Left hindlimb (tissue), 1 donor: ENCODE measurements around the gene SKAP2.

Experiments
- DNase-seq: peaks from one replicate; pipeline ENCODE4 v3.0.0-alpha.2; 2018

Gene SKAP2

DNA sequence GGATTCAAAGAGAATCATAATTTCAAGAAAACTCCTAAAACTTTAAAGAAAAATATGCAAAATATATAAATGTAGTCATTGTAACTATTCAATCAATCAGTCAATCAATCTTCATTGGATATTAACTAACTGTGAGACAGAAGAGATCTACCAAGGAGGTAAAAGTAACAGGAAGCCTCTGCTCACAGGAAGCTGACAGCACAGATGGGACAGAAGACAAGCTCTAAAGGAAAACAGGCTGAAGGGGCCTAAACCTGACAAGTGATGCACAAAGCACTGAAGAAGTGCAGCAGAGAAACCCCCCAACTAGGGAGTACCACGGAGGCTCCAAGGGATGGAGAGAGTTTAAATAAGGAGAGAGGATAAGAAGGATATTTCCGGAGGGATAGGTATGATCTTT lies 173.0 kb downstream of the SKAP2 start:
- no peak for DNase-seq

GRCh38 chr7:26690135-26690805 lies 174.1 kb downstream of the SKAP2 start:
- no peak for DNase-seq

- DNase-seq: no peak
Measured at GRCh38 chr7:26688936-26689506, 175.4 kb downstream of the SKAP2 start.

- no peak for DNase-seq
Measured at GRCh38 chr7:26688388-26688787, 176.0 kb downstream of the SKAP2 start.

- no peak for DNase-seq
Measured at GRCh38 chr7:26687032-26687431, 177.4 kb downstream of the SKAP2 start.

DNA sequence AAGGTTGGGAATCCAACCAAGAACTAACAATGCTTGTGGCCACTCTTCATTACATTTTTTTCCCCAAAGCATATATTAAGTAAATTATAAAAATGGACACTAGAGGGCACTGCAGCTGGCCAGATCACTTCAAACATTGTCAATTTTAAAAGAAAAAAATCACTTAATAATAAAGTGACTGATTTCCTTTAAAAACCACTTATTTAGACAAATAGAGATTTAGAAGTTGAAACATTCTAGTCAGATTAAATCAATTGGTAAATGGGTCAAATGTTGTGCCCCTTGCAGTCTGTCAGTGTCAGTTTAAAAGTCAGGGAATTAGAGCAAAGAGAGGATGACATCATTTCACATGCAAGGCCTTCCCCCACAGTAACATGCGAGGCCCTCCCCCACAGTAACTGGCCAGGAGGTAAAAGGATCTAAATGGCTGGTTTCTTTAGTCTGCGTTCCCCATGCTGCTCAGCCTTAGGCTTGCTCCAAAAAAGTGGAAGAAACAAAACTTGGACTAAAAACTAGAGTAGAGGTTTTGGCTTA lies 177.9 kb downstream of the SKAP2 start:
- peak; percentile 78 for DNase-seq

- DNase-seq: no peak
Measured at GRCh38 chr7:26685606-26686005, 178.8 kb downstream of the SKAP2 start.

- DNase-seq: no peak
Measured at GRCh38 chr7:26684447-26684846, 179.9 kb downstream of the SKAP2 start.

- DNase-seq: no peak
Measured at GRCh38 chr7:26683277-26683676, 181.1 kb downstream of the SKAP2 start.

DNA sequence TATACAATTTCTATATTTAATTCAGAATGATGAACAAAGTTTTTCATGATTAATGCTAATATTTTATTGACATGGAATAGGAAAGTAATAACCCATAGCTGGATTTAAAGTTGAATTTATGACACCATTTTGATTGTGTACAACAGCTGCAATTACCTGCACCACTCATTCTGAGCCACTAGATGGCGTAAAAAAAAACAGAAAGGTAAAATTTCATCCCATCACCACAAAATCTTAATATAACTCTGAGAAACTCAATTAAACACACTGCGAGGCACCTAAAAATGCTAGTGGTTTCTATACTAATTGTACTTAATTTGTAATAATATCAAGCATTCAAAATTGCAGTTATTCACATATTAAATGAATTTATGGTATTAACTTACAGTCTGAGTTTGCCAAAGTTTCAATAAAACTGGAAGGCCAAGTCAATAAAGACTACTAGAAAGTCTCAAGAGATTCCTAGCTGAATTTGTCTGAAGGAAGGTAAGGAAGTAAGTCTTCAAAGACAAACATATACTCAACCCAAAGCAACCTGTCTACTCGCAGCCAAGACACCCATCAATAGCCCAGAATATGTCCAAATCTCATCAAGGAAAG lies 182.5 kb downstream of the SKAP2 start:
- DNase-seq: no peak

GRCh38 chr7:26680587-26680986 lies 183.8 kb downstream of the SKAP2 start:
- no peak for DNase-seq

DNA sequence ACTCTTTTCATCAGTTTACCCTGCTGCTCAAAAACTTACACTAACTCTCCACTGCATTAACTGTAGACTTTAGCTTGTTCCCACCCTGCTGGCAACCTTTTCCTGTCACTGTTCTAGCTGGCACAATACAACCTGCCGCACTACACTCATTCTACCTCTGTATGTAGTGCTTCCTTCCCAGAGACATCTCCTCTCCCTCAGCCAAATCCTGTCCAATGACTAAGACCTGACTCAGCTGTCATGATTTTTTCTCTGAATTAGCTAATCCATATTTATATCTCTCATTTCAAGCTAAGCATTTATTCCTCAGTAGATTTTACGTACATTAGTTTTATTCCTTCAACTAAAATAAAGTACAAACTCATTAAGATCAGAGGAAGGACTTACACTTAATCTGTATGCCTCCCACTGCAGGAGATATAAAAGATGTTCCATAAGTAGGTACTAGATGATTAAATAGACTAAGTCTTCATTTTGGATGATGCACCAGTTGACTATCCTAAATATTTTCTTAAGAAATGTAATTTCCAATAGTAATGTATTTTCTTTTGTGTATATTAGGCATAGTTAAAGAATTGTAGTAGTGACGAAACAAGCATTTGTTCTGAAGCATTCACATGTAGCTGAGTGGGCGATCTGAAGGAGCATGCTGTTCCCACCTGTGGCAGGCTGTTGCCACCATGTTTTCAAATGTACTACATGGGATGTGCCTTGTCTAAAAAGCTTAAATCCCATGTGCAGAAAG lies 189.1 kb downstream of the SKAP2 start:
- DNase-seq: no peak

- DNase-seq: no peak
Measured at GRCh38 chr7:26673858-26674257, 190.5 kb downstream of the SKAP2 start.

GRCh38 chr7:26673271-26673670 lies 191.1 kb downstream of the SKAP2 start:
- no peak for DNase-seq

- DNase-seq: no peak
Measured at GRCh38 chr7:26670841-26671240, 193.5 kb downstream of the SKAP2 start.

- no peak for DNase-seq
Measured at GRCh38 chr7:26670290-26670689, 194.1 kb downstream of the SKAP2 start.

DNA sequence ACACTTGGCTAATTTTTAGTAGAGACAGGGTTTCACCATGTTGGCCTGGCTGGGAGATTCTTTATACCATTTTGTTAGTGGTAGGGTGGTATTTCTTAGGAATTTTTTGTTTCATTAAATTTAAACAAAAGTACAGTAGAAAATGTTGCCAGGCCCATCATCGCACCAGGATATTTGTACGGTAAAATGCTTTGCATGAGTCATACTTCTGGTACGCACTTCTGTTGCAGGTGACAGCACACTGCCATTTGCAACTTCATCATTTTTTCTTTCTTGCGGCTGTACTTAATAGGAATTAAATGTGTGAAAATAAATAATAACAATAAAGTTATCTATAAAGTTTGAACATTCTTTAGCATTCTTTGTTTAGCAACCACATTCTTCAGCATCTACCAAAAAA lies 195.6 kb downstream of the SKAP2 start:
- DNase-seq: no peak

- peak; percentile 90 for DNase-seq
Measured at GRCh38 chr7:26667514-26668133, 196.8 kb downstream of the SKAP2 start.

DNA sequence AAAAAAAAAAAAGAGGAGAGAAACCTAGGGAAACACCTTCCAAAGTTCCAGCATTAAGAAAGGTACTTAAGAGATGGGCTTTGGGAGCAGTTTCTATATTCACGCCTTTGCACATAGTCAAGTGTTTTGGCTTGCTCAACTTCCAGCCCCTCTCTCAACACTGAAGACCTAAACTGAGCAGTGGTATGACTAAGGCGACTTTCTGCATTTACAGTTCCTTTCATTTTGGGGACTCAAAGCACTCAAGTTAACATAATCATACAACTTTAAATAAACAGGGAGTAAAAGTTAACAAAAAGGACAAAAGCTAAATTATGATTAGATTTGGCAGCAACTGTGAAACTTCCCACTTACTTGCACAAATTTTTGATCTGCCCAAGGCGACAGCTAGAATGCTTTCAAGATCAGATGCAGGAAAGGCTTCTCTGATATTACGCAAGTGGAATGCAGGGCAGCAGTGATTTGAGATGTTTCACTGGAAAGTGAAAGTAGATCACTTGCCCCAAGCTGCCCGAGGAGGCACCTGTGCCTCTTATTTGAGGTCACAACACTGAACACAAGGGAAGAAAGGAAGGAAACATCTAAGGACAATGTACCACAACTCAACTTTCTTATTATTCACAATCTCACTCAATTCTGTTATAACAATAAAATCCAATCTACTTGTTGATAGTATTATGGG lies 199.5 kb downstream of the SKAP2 start:
- no peak for DNase-seq

DNA sequence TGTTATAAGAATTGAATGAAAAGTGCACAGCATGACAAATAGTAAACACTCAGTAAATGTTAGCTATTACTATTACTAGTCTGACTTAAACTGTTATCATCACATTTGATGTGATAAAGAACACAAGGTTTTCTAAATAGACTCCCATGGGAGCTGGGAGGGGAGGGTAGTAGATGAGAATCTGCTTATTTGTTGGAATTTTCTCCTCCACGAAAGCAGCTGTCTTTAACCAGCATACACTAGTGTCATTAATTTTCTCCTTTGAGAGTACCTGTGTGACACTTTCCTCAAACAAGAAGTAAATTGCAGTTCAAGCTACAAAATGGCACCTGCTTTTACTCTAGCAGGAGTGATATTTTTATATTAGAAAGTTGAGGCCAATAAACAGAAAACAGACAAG lies 200.1 kb downstream of the SKAP2 start:
- no peak for DNase-seq

DNA sequence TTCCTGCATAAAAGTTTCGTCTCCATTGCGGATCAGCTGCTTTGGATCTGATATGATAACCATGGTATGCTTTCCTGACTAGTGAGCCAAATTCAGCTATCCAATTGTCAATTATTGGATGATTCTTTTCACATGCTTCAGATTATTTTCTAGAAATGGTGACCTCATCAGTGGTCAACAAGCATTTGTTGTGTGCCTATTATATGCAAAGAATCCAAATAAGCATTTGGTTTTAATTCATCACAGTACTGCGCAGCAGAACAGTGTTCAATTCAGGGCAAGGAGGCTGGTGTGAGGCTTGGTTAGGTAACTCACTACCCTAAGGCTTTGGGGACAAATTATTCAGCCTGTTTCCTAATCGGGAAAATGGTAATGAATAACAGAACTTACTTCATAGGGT lies 200.5 kb downstream of the SKAP2 start:
- no peak for DNase-seq

GRCh38 chr7:26662646-26663045 lies 201.7 kb downstream of the SKAP2 start:
- no peak for DNase-seq

- no peak for DNase-seq
Measured at GRCh38 chr7:26659121-26659520, 205.3 kb downstream of the SKAP2 start.
